ENCODE measurements around the gene SLC30A3.
"Not testable (repeated sequence)": the region's sequence is repeated elsewhere in the genome, so short reads cannot be mapped to it uniquely, and the experiment has no call there.

Gene SLC30A3

GRCh38 chr2:27284996-27285395, 22.1 kb upstream of the SLC30A3 start:
- DNase-seq = no peak

GRCh38 chr2:27282892-27283291, 20.0 kb upstream of the SLC30A3 start:
- DNase-seq = no peak

GRCh38 chr2:27281855-27282559, 19.2 kb upstream of the SLC30A3 start, which contains the start of gene TRIM54:
Gene TRIM54 (plus strand): TSS chr2:27282429. CDS start chr2:27282732, 303 bp downstream.
- no peak for DNase-seq

GRCh38 chr2:27281442-27281841, 18.6 kb upstream of the SLC30A3 start:
- DNase-seq = no peak

GRCh38 chr2:27280826-27281225, 18.0 kb upstream of the SLC30A3 start:
- no peak for DNase-seq

- no peak for DNase-seq
These were observed 15.2 kb upstream of the SLC30A3 start for GRCh38 chr2:27278010-27278409.

- DNase-seq = no peak
These were observed 12.6 kb upstream of the SLC30A3 start, which contains the start of gene DNAJC5G for GRCh38 chr2:27275211-27276150. Gene DNAJC5G (plus strand): TSS chr2:27275433. CDS start chr2:27276729, 1,296 bp downstream.

GRCh38 chr2:27272537-27273522, 10.0 kb upstream of the SLC30A3 start:
- not testable (repeated sequence) for DNase-seq

GRCh38 chr2:27271631-27272340, 8.9 kb upstream of the SLC30A3 start:
- DNase-seq = no peak

GRCh38 chr2:27270670-27271069, 7.8 kb upstream of the SLC30A3 start:
- no peak for DNase-seq

GRCh38 chr2:27270131-27270530, 7.3 kb upstream of the SLC30A3 start:
- no peak for DNase-seq

GRCh38 chr2:27268296-27268695, 5.4 kb upstream of the SLC30A3 start:
- DNase-seq = not testable (repeated sequence)

GRCh38 chr2:27265536-27265870, 2.7 kb upstream of the SLC30A3 start:
- no peak for DNase-seq

- peak; percentile 67 for DNase-seq
These were observed 2.1 kb upstream of the SLC30A3 start for GRCh38 chr2:27264753-27265535.

- DNase-seq = no peak
These were observed 1.5 kb upstream of the SLC30A3 start for GRCh38 chr2:27264253-27264752.

- DNase-seq = no peak
These were observed 723 bp upstream of the SLC30A3 start for GRCh38 chr2:27263287-27264252.

GRCh38 chr2:27261926-27262298, 935 bp downstream of the SLC30A3 start:
- DNase-seq = no peak

GRCh38 chr2:27261241-27261925, 1.5 kb downstream of the SLC30A3 start:
- DNase-seq = no peak

- DNase-seq = no peak
These were observed 4.8 kb downstream of the SLC30A3 start for GRCh38 chr2:27258051-27258450.
